Left ventricle myocardium inferior (tissue), 1 donor: ENCODE data around the gene ZNRD2. TPM values are rescaled to one million over a fixed set of nuclear protein-coding genes. Genes with fewer than 3 reads are reported as not detected.

Source experiments
- DNase-seq: peaks from one replicate; pipeline ENCODE4 v3.0.0-alpha.2; 2020
- H3K27ac ChIP-seq: fragments of 200-600 bp; replicated peaks from 2 replicates; pipeline ENCODE4 v1.8.0; 2021
- H3K27me3 ChIP-seq: fragments of 200-600 bp; 2 replicates; pipeline ENCODE4 v1.8.0; 2021; ENCODE audit warnings: low read depth
- H3K36me3 ChIP-seq: fragments of 200-600 bp; 2 replicates; pipeline ENCODE4 v1.8.0; 2021
- H3K4me1 ChIP-seq: fragments of 200-600 bp; 2 replicates; pipeline ENCODE4 v1.8.0; 2021
- H3K4me3 ChIP-seq: fragments of 200-600 bp; 2 replicates; pipeline ENCODE4 v1.8.0; 2021; ENCODE audit warnings: mild to moderate bottlenecking, moderate library complexity
- H3K9me3 ChIP-seq: fragments of 200-600 bp; replicated peaks from 2 replicates; pipeline ENCODE4 v1.8.0; 2021
- intact Hi-C: fragments of 100-400 bp; cut with micrococcal nuclease; formaldehyde crosslinking; loops from one replicate; pipeline ENCODE4 v1.11.0; 2022
- total RNA-seq: library from RNA; stranded (reverse); fragmentation: NEBNext Ultra II Directional; extraction: Animal tissue kit (Norgen Biotek cat#: 25700); gene quantifications from one replicate; pipeline ENCODE4 v1.2.1, GENCODE V29; 2021
- TF ChIP-seq, protein P1 (sequence below): fragments of 200-600 bp; IDR thresholded peaks from 2 replicates; pipeline ENCODE4 v1.8.0; 2021; ENCODE audit warnings: antibody characterized with exemption, mild to moderate bottlenecking, borderline replicate concordance
- donor health status: DM: no; HTN: yes; CAD: no; lungs with severe emphysema.

The ZNRD2 gene
- total RNA-seq, 1 donor from 2014 or later = 21.1 TPM

- Histone ChIP-seq H3K4me1 (peaks cover 63% of the 10 kb centered on the region), H3K27me3 (no peaks in the 10 kb centered on the region), H3K9me3 (no peaks in the 10 kb centered on the region), H3K27ac (peak overlapping the region; percentile 99), H3K36me3 (peaks cover 11% of the 10 kb centered on the region), H3K4me3 (peak overlapping the region; percentile 86)
- no peak for DNase-seq
- intact Hi-C loops = no loop called here
- TF ChIP-seq, protein P1, sequence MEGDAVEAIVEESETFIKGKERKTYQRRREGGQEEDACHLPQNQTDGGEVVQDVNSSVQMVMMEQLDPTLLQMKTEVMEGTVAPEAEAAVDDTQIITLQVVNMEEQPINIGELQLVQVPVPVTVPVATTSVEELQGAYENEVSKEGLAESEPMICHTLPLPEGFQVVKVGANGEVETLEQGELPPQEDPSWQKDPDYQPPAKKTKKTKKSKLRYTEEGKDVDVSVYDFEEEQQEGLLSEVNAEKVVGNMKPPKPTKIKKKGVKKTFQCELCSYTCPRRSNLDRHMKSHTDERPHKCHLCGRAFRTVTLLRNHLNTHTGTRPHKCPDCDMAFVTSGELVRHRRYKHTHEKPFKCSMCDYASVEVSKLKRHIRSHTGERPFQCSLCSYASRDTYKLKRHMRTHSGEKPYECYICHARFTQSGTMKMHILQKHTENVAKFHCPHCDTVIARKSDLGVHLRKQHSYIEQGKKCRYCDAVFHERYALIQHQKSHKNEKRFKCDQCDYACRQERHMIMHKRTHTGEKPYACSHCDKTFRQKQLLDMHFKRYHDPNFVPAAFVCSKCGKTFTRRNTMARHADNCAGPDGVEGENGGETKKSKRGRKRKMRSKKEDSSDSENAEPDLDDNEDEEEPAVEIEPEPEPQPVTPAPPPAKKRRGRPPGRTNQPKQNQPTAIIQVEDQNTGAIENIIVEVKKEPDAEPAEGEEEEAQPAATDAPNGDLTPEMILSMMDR = no peak
Observed at GRCh38 chr11:65569164-65569972, 909 bp upstream of the ZNRD2 start.

GRCh38 chr11:65571420-65571819, 1.1 kb downstream of the ZNRD2 start:
- intact Hi-C loops = no loop called here
- no peak for DNase-seq
- TF ChIP-seq, protein P1 = no peak
- H3K4me1 ChIP-seq = peaks cover 81% of the 10 kb centered on the region
- H3K27me3 ChIP-seq = no peaks in the 10 kb centered on the region
- peak overlapping the region; percentile 97 for H3K27ac ChIP-seq
- no peaks in the 10 kb centered on the region for H3K9me3 ChIP-seq
- H3K4me3 ChIP-seq = peak overlapping the region; percentile 86
- H3K36me3 ChIP-seq = peaks cover 11% of the 10 kb centered on the region

DNA sequence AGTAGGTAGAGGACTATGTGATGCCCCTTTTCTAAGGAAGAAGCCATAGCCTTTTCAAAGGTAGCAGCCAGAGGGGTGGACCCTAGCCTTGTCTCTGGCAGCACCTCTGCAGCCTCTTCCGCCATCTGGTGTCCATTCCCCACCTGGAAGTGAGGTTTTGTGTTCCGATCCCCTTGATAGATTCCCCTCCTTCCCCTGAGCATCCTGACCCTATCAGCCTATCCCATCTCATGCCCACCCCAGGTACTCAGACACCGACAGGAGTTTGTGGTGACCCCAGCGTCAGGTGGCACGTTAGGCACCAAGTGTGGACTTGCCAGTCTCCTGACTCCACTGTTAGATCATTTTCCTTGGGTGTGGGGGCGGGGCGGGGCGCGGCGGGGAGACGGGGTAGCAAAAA, 1.7 kb downstream of the ZNRD2 start:
- Histone ChIP-seq H3K4me1 (peaks cover 86% of the 10 kb centered on the region), H3K4me3 (peak overlapping the region; percentile 86), H3K36me3 (peaks cover 11% of the 10 kb centered on the region), H3K27me3 (no peaks in the 10 kb centered on the region), H3K27ac (peak overlapping the region; percentile 97), H3K9me3 (no peaks in the 10 kb centered on the region)
- TF ChIP-seq, protein P1 = peak; percentile 23
- no peak for DNase-seq
- intact Hi-C loops = no loop called here

- Histone ChIP-seq H3K4me1 (peaks cover 91% of the 10 kb centered on the region), H3K4me3 (peak within 1 kb of the TSS; percentile 86), H3K27me3 (no peaks in the 10 kb centered on the region), H3K36me3 (peaks cover 11% of the 10 kb centered on the region), H3K9me3 (no peaks in the 10 kb centered on the region), H3K27ac (peak within 1 kb of the TSS; percentile 97)
- DNase-seq = peak; percentile 95
- intact Hi-C loops = no loop called here
- TF ChIP-seq, protein P1 = no peak
Observed at GRCh38 chr11:65572356-65573051, 2.2 kb downstream of the ZNRD2 start, which contains the start of gene FAM89B. FAM89B (plus strand) TSS chr11:65572538; CDS start chr11:65572670, 132 bp downstream.

DNA sequence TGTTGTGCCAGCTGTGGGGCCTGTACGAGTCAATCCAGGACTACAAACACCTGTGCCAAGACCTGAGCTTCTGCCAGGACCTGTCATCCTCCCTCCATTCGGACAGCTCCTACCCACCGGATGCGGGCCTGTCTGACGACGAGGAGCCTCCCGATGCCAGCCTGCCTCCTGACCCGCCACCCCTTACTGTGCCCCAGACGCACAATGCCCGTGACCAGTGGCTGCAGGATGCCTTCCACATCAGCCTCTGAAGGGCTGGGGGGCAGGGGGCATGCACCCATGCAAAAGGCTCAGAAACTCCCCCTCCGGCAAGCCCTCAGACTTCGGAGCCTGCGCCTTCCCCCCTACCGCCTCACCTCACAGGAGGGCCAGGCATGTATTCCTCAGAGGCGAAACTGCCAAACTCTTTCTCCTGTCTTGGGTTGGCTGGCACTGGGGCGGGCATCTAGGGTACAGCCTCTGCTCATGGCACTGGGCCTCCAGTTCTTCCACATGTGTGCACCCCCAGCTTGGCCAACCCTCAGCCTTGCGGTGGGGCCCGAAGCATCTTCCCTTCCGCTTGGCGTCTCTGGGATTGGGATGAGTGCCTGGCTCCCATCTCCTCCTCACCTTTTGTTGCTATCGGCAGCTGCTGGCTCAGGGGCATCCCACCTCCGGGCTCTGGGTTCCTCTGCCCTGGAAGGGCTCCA, 3.3 kb downstream of the ZNRD2 start:
- TF ChIP-seq, protein P1 = no peak
- peak overlapping the region; percentile 97 for H3K27ac ChIP-seq
- intact Hi-C loops = no loop called here
- peak overlapping the region; percentile 86 for H3K4me3 ChIP-seq
- DNase-seq = no peak
- no peaks in the 10 kb centered on the region for H3K9me3 ChIP-seq
- H3K36me3 ChIP-seq = peaks cover 11% of the 10 kb centered on the region
- peaks cover 91% of the 10 kb centered on the region for H3K4me1 ChIP-seq
- H3K27me3 ChIP-seq = no peaks in the 10 kb centered on the region
